HFF-Myc (cell line): Measurements from ENCODE around the gene TAF11L13.

Source experiments
- DNase-seq: peaks from one replicate; pipeline ENCODE4 v3.0.0-alpha.2; 2011; ENCODE audit warnings: low read depth; ENCODE audit errors: extremely low read depth
- H3K4me3 ChIP-seq: replicated peaks from 2 replicates; pipeline ENCODE4 v1.5.1; 2011; ENCODE audit warnings: low read depth, mild to moderate bottlenecking, control low read depth, low read length
- TF ChIP-seq, protein P1 (sequence below): IDR thresholded peaks from 2 replicates; pipeline ENCODE4 v1.5.1; 2012; ENCODE audit warnings: mild to moderate bottlenecking, low read depth, low read length, control low read depth; ENCODE audit errors: missing control alignments

TAF11L13 gene

DNA sequence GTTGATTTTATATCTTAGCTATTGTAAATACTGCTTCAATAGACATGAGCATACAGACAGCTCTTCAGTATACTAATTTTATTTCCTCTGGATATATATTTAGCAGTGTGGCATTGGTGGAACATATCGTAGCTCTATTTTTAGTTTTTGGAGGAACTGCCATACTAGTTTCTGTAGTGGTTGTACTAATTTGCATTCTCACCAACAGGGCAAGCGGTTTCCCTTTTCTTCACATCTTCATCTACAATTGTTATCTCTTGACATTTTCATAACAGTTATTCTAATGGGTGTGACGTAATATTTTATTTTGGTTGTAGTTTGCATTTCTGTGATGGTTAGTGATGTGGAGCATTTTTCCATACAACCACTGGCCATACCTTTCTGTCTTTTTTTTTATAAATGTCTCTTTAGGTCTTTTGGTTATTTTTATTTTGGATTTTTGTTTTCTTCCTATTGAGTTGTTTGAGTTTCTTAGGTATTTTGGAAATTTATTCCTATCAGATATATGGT, 34.9 kb downstream of the TAF11L13 start:
- TF ChIP-seq, protein P1, sequence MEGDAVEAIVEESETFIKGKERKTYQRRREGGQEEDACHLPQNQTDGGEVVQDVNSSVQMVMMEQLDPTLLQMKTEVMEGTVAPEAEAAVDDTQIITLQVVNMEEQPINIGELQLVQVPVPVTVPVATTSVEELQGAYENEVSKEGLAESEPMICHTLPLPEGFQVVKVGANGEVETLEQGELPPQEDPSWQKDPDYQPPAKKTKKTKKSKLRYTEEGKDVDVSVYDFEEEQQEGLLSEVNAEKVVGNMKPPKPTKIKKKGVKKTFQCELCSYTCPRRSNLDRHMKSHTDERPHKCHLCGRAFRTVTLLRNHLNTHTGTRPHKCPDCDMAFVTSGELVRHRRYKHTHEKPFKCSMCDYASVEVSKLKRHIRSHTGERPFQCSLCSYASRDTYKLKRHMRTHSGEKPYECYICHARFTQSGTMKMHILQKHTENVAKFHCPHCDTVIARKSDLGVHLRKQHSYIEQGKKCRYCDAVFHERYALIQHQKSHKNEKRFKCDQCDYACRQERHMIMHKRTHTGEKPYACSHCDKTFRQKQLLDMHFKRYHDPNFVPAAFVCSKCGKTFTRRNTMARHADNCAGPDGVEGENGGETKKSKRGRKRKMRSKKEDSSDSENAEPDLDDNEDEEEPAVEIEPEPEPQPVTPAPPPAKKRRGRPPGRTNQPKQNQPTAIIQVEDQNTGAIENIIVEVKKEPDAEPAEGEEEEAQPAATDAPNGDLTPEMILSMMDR: no peak
- H3K4me3 ChIP-seq: no peak overlapping the region
- DNase-seq: no peak

DNA sequence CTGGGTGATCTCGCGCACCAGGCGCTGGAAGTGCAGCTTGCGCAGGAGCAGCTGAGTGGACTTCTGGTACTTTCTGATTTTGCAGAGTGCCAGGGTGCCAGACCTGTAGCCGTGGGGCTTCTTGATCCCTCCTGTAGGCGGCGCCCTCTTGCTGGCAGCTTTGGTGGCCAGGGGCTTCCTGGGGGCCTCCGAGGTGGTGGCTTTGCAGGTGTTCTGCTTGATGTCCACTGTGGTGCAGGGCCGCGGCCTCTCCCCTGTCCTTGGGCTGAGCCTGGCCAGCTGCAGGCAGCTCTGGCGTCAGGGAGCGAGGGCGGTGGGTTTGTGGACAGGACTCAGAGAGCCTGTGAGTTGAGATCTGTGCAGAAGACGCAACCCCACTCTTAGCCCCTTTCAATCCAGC, 38.5 kb downstream of the TAF11L13 start:
- no peak overlapping the region for H3K4me3 ChIP-seq
- DNase-seq: no peak
- TF ChIP-seq, protein P1: no peak

DNA sequence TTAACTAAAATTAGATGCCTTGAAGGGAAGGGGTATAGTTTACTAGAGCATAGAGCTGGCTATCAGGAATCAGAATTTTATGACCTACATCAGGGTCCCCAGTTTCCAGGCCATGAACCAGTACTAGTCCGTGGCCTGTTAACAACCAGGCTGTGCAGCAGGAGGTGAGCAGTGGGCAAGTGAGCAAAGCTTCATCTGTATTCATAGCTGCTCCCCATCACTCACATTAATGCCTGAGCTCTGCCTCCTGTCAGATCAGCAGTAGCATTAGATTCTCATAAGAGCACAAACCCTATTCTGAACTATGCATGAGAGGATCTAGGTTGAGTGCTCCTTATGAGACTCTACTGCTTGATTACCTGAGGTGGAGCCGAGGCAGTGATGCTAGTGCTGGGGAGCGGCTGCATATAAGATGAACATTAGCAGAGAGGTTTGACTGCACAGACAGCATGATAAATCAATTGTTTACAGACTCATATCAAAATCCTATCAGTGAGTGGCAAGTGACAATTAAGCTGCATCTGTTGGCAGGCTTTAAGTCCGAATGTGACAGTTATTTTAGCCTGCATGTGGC, 47.0 kb downstream of the TAF11L13 start:
- H3K4me3 ChIP-seq: no peak overlapping the region
- TF ChIP-seq, protein P1: no peak
- DNase-seq: no peak

DNA sequence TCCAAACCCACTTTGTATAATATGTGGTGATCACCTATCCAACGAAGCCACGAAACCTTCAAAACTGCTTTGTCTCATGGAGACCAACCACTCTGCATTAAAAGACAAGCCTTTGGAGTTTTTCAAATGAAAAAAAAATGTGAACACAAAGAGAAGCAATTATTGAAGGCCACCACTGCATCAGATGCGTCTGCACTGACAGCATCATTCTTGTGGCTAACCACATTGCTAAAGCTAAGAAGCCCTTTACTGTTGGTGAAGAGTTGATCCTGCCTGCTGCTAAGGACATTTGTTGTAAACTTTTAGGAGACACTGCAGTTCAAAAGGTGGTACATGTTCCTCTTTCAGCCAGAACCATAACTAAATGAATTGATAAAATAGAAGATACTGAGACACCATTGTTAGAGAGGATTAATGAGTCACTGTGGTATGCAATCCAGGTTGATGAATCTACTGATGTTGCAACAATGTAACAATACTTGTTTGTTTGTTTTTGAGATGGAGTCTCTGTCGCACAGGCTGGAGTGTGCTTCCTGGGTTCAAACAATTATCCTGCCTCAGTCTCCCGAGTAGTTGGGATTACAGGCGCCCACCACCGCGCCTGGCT, 47.8 kb downstream of the TAF11L13 start:
- no peak for DNase-seq
- TF ChIP-seq, protein P1: no peak
- H3K4me3 ChIP-seq: no peak overlapping the region

DNA sequence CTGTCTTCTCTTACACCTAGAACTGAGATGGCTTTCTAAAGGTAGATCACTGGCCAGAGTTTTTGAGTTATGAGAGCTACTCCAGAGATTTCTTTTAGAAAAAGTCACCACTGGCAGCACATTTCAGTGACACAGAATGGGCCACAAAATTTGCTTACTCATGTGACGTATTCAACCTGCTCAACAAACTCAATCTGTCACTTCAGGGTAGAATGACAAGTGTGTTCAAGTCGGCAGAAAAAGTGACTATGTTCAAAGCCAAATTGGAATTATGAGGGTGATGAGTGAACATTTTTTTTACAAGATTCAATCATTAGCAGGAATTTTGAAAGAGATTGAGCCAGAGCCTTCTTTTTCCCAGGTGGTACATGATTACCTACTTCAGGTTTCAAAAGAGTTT, 48.8 kb downstream of the TAF11L13 start:
- no peak for DNase-seq
- TF ChIP-seq, protein P1: no peak
- no peak overlapping the region for H3K4me3 ChIP-seq
